Naive B cell (primary cell): ENCODE measurements around the gene CYP27B1. TPM values are rescaled to one million over a fixed set of nuclear protein-coding genes. Genes with fewer than 3 reads are reported as not detected.
"Not testable (repeated sequence)": the region's sequence is repeated elsewhere in the genome, so short reads cannot be mapped to it uniquely, and the experiment has no call there.

Source experiments
- ATAC-seq, 2 donors: fragments of 150-1000 bp; cut with Tn5 transposase; 2 replicates each; pipeline ENCODE4 v1.10.0; 2021; ENCODE audit warnings: low read depth in 2 of 2, mild to moderate bottlenecking in 2 of 2, moderate library complexity in 2 of 2
- DNase-seq: peaks from one replicate; pipeline ENCODE4 v3.0.0; 2022
- H3K27ac Mint-ChIP-seq, 6 donors: one replicate each; pipeline ENCODE4 v1.8.0; 2020 to 2022; ENCODE audit warnings: mild to moderate bottlenecking in 6 of 6, mixed read lengths in 6 of 6, moderate library complexity in 5 of 6, inconsistent platforms in 2 of 6
- H3K27me3 Mint-ChIP-seq, 3 donors: one replicate each; pipeline ENCODE4 v1.8.0; 2021 to 2022; ENCODE audit warnings: mixed read lengths in 3 of 3, mild to moderate bottlenecking in 1 of 3
- H3K36me3 Mint-ChIP-seq, 2 donors: one replicate each; pipeline ENCODE4 v1.8.0; 2020 to 2022; ENCODE audit warnings: mixed read lengths in 2 of 2, inconsistent platforms in 1 of 2, mild to moderate bottlenecking in 1 of 2
- H3K4me1 Mint-ChIP-seq, 3 donors: one replicate each; pipeline ENCODE4 v1.8.0; 2020 to 2022; ENCODE audit warnings: mixed read lengths in 3 of 3, inconsistent platforms in 1 of 3, mild to moderate bottlenecking in 1 of 3, moderate library complexity in 1 of 3
- H3K4me3 Mint-ChIP-seq, 8 donors: one replicate each; pipeline ENCODE4 v1.8.0; 2020 to 2022; ENCODE audit warnings: mild to moderate bottlenecking in 8 of 8, mixed read lengths in 8 of 8, moderate library complexity in 8 of 8, inconsistent platforms in 2 of 8
- H3K9me3 Mint-ChIP-seq, 7 donors: one replicate each; pipeline ENCODE4 v1.8.0; 2020 to 2022; ENCODE audit warnings: mixed read lengths in 7 of 7, mild to moderate bottlenecking in 5 of 7, inconsistent platforms in 2 of 7, moderate library complexity in 1 of 7
- polyA plus RNA-seq, 6 donors: library from polyadenylated mRNA; unstranded; fragments of 300-500 nt; fragmentation: Illumina TruSeq; gene quantifications; one replicate each; pipeline ENCODE4 v1.2.3, GENCODE V29; 2021; ENCODE audit warnings: low read depth in 6 of 6

The CYP27B1 gene
- polyA plus RNA-seq, 6 donors from 2014 or later, result 0.09 to 0.58 (median 0.31) TPM; not detected in 3

GRCh38 chr12:57780284-57780897, 13.5 kb upstream of the CYP27B1 start:
- Mint-ChIP-seq H3K27ac (peak overlapping the region in 1 of 6 donors; percentile 70), H3K27me3 (no peaks in the 10 kb centered on the region), H3K4me3 (no peak overlapping the region), H3K36me3 (no peaks in the 10 kb centered on the region), H3K9me3 (no peaks in the 10 kb centered on the region), H3K4me1 (peaks cover 16 to 26% (median 21%) of the 10 kb centered on the region in 3 donors)
- no peak for ATAC-seq
- DNase-seq, result no peak

- Mint-ChIP-seq H3K36me3 (no peaks in the 10 kb centered on the region), H3K27ac (no peak overlapping the region), H3K4me3 (no peak overlapping the region), H3K9me3 (no peaks in the 10 kb centered on the region), H3K27me3 (no peaks in the 10 kb centered on the region), H3K4me1 (peaks cover 16 to 26% (median 21%) of the 10 kb centered on the region in 3 donors)
- ATAC-seq (no peak), DNase-seq (no peak)
These were observed 12.9 kb upstream of the CYP27B1 start for GRCh38 chr12:57779736-57780135.

DNA sequence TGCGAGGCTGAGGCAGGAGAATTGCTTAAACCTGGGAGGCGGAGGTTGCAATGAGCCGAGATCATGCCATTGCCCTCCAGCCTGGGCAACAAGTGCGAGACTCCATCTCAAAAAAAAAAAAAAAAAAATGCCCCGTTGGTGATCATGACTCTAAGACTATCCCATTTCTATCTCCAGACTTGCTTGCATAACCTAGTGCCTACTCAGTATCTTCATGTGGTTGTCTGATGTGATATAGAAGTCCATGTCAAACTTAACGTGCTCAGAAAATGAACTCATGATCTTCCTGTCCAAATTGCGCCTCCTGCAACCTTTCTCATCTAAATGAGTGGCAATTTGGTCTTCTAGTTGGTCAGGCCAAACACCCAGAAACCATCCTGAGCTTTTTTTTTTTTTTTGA, 11.0 kb upstream of the CYP27B1 start:
- Mint-ChIP-seq H3K4me1 (peaks cover 9 to 16% (median 15%) of the 10 kb centered on the region in 3 donors), H3K4me3 (no peak overlapping the region), H3K27ac (no peak overlapping the region), H3K27me3 (no peaks in the 10 kb centered on the region), H3K9me3 (no peaks in the 10 kb centered on the region), H3K36me3 (no peaks in the 10 kb centered on the region)
- ATAC-seq (no peak), DNase-seq (no peak)

DNA sequence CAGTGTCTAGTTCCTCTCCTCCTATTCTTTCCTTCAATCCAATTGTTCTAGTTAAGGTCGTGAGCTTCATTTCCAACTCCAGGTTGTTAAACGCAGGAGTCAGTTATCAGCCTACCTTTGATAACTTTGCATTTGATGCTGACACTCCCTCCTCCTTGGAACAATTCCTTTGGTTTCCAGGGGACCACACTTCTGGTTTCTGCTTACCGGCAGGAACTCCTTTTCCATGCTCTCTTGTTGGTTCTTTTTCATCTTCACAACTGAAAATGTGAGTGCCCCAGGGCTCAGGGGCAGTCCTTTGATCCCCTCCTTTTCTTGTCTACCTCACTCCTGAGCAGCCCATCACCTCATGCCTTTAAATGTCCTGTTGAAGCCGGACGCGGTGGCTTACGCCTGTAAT, 10.5 kb upstream of the CYP27B1 start:
- H3K27me3 Mint-ChIP-seq, result no peaks in the 10 kb centered on the region
- peak overlapping the region in 1 of 8 donors; percentile 37 for H3K4me3 Mint-ChIP-seq
- H3K4me1 Mint-ChIP-seq, result peaks cover 5 to 13% (median 13%) of the 10 kb centered on the region in 3 donors
- no peak overlapping the region for H3K27ac Mint-ChIP-seq
- no peak for DNase-seq
- ATAC-seq, result no peak
- no peaks in the 10 kb centered on the region for H3K36me3 Mint-ChIP-seq
- no peaks in the 10 kb centered on the region for H3K9me3 Mint-ChIP-seq

DNA sequence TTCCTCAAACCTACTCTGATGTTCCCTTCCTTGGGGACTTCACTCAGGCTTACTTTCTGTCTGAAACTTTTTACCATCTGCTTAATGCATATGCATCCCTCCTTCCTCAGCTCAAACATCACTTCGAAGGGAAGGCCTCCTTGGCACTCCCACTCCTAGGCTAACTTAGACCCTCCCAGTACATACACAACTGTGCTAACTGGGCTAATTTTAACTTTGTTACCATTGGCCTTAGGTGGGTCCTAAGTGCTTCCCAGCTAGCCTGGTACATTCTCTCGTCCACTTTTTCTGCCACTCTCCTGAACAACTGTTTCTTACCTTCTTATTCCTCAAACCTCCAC, 9.3 kb upstream of the CYP27B1 start:
- Mint-ChIP-seq H3K4me3 (peak overlapping the region in 1 of 8 donors; percentile 54), H3K4me1 (peaks cover 12 to 17% (median 16%) of the 10 kb centered on the region in 3 donors), H3K9me3 (no peaks in the 10 kb centered on the region), H3K27ac (no peak overlapping the region), H3K36me3 (no peaks in the 10 kb centered on the region), H3K27me3 (no peaks in the 10 kb centered on the region)
- DNase-seq, result no peak
- no peak for ATAC-seq

- peak overlapping the region in 3 of 8 donors; percentile 2 to 54 (median 12) for H3K4me3 Mint-ChIP-seq
These were observed 8.8 kb upstream of the CYP27B1 start for GRCh38 chr12:57775563-57776246.

GRCh38 chr12:57775044-57775443, 8.2 kb upstream of the CYP27B1 start:
- DNase-seq (no peak), ATAC-seq (no peak)
- H3K4me3 Mint-ChIP-seq, result peak overlapping the region in 3 of 8 donors; percentile 12 to 54 (median 31)
- H3K36me3 Mint-ChIP-seq, result peaks cover 0 to 1% of the 10 kb centered on the region in 2 donors
- H3K27me3 Mint-ChIP-seq, result no peaks in the 10 kb centered on the region
- H3K9me3 Mint-ChIP-seq, result no peaks in the 10 kb centered on the region
- H3K27ac Mint-ChIP-seq, result peak overlapping the region in 1 of 6 donors; percentile 36
- H3K4me1 Mint-ChIP-seq, result peaks cover 19 to 21% (median 21%) of the 10 kb centered on the region in 3 donors

More at GRCh38 chr12:57775563-57776246, 8.8 kb upstream of the CYP27B1 start:
- H3K4me1 Mint-ChIP-seq, result peaks cover 16 to 20% (median 19%) of the 10 kb centered on the region in 3 donors
- H3K9me3 Mint-ChIP-seq, result no peaks in the 10 kb centered on the region
- DNase-seq (no peak), ATAC-seq (no peak)
- H3K27ac Mint-ChIP-seq, result peak overlapping the region in 1 of 6 donors; percentile 36
- H3K36me3 Mint-ChIP-seq, result no peaks in the 10 kb centered on the region
- H3K27me3 Mint-ChIP-seq, result no peaks in the 10 kb centered on the region

DNA sequence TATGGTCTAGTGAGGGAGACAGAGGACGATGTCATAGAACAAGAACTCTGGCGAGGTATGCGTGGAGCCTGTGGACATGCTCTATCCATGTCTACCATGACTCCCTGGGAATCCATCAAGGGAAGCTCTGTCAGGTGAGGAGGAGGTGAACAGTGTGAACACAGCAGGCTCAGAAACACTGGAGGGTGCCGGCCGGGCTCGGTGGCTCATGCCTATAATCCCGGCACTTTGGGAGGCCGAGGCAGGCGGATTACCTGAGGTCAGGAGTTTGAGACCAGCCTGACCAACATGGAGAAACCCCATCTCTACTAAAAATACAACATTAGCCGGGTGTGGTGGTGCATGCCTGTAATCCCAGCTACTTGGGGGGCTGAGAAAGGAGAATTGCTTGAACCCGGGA, 7.8 kb upstream of the CYP27B1 start:
- DNase-seq, H3K27ac Mint-ChIP-seq, H3K9me3 Mint-ChIP-seq, ATAC-seq, H3K27me3 Mint-ChIP-seq, H3K36me3 Mint-ChIP-seq: not testable (repeated sequence)
- Mint-ChIP-seq H3K4me3 (peak overlapping the region in 2 of 8 donors; percentile 31 to 94), H3K4me1 (peaks cover 19 to 25% (median 24%) of the 10 kb centered on the region in 3 donors)

- Mint-ChIP-seq H3K4me3 (peak within 1 kb of the TSS; percentile 94 to 100 (median 98)), H3K36me3 (peaks cover 0 to 5% of the 10 kb centered on the region in 2 donors), H3K9me3 (no peaks in the 10 kb centered on the region), H3K27me3 (peaks cover 0 to 9% (median 1%) of the 10 kb centered on the region in 3 donors), H3K27ac (peak within 1 kb of the TSS; percentile 88 to 99 (median 98)), H3K4me1 (peaks cover 19 to 25% (median 24%) of the 10 kb centered on the region in 3 donors)
- no peak for ATAC-seq
- no peak for DNase-seq
These were observed 5.8 kb upstream of the CYP27B1 start, which contains the start of gene EEF1AKMT3 for GRCh38 chr12:57772429-57773322. TSS of gene EEF1AKMT3 (plus strand) at chr12:57772614. CDS start at chr12:57772725, 111 bp downstream.

DNA sequence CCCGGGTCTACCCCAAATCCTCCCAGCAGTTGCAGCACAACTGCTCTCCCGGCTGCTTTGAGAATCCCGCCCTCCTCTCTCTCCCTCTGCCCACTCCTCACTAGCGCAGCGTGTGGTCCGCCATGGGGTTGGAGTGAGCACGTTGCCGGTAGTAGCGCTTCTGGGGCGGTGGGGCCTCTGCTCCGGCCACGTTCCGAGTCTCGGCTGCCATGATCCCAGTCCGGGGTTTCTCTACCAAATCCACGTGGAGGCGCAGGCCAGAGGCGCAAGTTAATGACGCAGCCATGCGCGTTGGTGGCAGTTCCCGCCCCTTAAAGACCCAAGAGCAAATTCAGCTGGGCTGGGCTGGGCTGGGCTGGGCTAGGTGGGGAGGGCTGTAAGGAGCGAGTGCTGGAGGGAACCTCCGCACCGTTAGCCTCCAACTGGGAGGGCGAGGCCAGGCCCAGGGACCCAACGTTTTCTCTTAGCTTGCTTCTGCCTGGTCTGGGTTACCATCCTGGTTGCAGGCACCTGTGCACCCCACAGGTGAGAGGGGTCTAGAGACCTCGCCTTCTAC, 5.1 kb upstream of the CYP27B1 start, which contains the start of gene METTL1:
TSS of gene METTL1 (minus strand) at position 233 of the 556 bp plus-strand sequence. CDS start at position 211, 22 bp downstream.
- no peaks in the 10 kb centered on the region for H3K9me3 Mint-ChIP-seq
- peak; percentile 86 to 89 for ATAC-seq
- peak; percentile 87 for DNase-seq
- H3K27me3 Mint-ChIP-seq, result peaks cover under 1 to 17% (median 7%) of the 10 kb centered on the region in 3 donors
- H3K4me3 Mint-ChIP-seq, result peak within 1 kb of the TSS; percentile 94 to 100 (median 98)
- peaks cover 0 to 5% of the 10 kb centered on the region in 2 donors for H3K36me3 Mint-ChIP-seq
- H3K4me1 Mint-ChIP-seq, result peaks cover 19 to 27% (median 24%) of the 10 kb centered on the region in 3 donors
- H3K27ac Mint-ChIP-seq, result peak within 1 kb of the TSS; percentile 88 to 99 (median 98)

GRCh38 chr12:57771236-57771872, 4.5 kb upstream of the CYP27B1 start:
- H3K9me3 Mint-ChIP-seq, result no peaks in the 10 kb centered on the region
- peak overlapping the region; percentile 94 to 100 (median 98) for H3K4me3 Mint-ChIP-seq
- peaks cover 6 to 23% (median 11%) of the 10 kb centered on the region in 3 donors for H3K27me3 Mint-ChIP-seq
- peaks cover 0 to 5% of the 10 kb centered on the region in 2 donors for H3K36me3 Mint-ChIP-seq
- peak; percentile 72 to 73 for ATAC-seq
- DNase-seq, result no peak
- H3K4me1 Mint-ChIP-seq, result peaks cover 24 to 33% (median 29%) of the 10 kb centered on the region in 3 donors
- peak overlapping the region; percentile 88 to 99 (median 98) for H3K27ac Mint-ChIP-seq

DNA sequence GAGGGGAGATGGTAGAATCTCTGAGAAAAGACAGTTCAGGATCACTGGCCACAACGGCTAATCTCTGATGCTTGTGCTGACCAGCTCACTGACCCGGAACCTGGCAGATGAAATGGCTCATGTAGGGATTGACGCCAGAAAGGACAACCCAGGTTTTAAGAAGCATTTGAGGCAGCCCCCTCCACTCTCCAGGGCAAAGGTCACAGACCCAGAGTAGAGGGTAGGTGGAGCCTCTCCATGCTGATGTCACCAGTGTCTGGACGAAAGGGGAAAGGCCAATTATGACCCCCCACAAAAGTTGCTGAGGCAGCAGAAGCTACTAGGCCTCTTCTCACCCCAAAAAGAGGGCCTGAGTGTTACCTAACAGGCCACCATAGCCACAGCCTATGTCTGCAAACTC, 3.9 kb upstream of the CYP27B1 start:
- ATAC-seq (no peak), DNase-seq (no peak)
- Mint-ChIP-seq H3K36me3 (peaks cover 0 to 5% of the 10 kb centered on the region in 2 donors), H3K4me1 (peaks cover 29 to 36% (median 32%) of the 10 kb centered on the region in 3 donors), H3K4me3 (peak overlapping the region; percentile 20 to 98 (median 62)), H3K27ac (no peak overlapping the region), H3K27me3 (peaks cover 12 to 26% (median 14%) of the 10 kb centered on the region in 3 donors), H3K9me3 (no peaks in the 10 kb centered on the region)
